Caco-2 (cell line): ENCODE measurements around the gene AGER. TPM values are rescaled to one million over a fixed set of nuclear protein-coding genes. Genes with fewer than 3 reads are reported as not detected.

Experiments
- BruUV-seq: library from RNA; stranded (reverse); fragments of 400-500 nt; replicated peaks from 2 replicates; lab custom pipeline; 2021; lab: Mats Ljungman, UMichigan
- CTCF ChIA-PET: fragments of 300-600 bp; sonication (Branson Sonifier 250); formaldehyde crosslinking; loops from one replicate; lab custom pipeline; 2022; ENCODE audit warnings: antibody characterized with exemption; lab: Charles Lee
- POLR2A ChIA-PET: fragments of 300-600 bp; sonication (Branson Sonifier 250); formaldehyde crosslinking; loops from one replicate; lab custom pipeline; 2022; ENCODE audit warnings: antibody characterized with exemption; lab: Charles Lee
- DNase-seq, 2 experiments: peaks; one replicate each; pipeline versions ENCODE4 v3.0.0 to v3.0.0-alpha.2; 2020 to 2022
- H3K27me3 ChIP-seq: replicated peaks from 2 replicates; pipeline ENCODE4 v1.6.0; 2011; ENCODE audit warnings: low read length; ENCODE audit not compliant: control insufficient read depth, insufficient read depth
- H3K36me3 ChIP-seq: 2 replicates; pipeline ENCODE4 v1.5.1; 2011; ENCODE audit warnings: low read length; ENCODE audit not compliant: control insufficient read depth, insufficient read depth
- H3K4me1 ChIP-seq: fragments of 250-450 bp; sonication (Bioruptor Pico); 2 replicates; pipeline ENCODE4 v1.5.1; 2020; ENCODE audit warnings: mild to moderate bottlenecking
- H3K4me3 ChIP-seq: 2 replicates; pipeline ENCODE4 v1.5.1; 2011; ENCODE audit warnings: low read depth, mild to moderate bottlenecking, control low read depth, low read length
- H3K9me3 ChIP-seq: fragments of 250-450 bp; sonication (Bioruptor Pico); 2 replicates; pipeline ENCODE4 v1.5.1; 2020; ENCODE audit warnings: mild to moderate bottlenecking, moderate library complexity
- H3K27ac Mint-ChIP-seq: one replicate; pipeline ENCODE4 v1.8.0; 2022; ENCODE audit warnings: mixed read lengths; ENCODE audit not compliant: unreplicated experiment
- H3K27me3 Mint-ChIP-seq: one replicate; pipeline ENCODE4 v1.8.0; 2022; ENCODE audit warnings: mixed read lengths; ENCODE audit not compliant: insufficient read depth, unreplicated experiment
- H3K36me3 Mint-ChIP-seq: one replicate; pipeline ENCODE4 v1.8.0; 2022; ENCODE audit warnings: mild to moderate bottlenecking, mixed read lengths; ENCODE audit not compliant: insufficient read depth, unreplicated experiment
- H3K4me1 Mint-ChIP-seq: one replicate; pipeline ENCODE4 v1.8.0; 2022; ENCODE audit warnings: low read depth, mixed read lengths; ENCODE audit not compliant: unreplicated experiment
- H3K4me3 Mint-ChIP-seq: one replicate; pipeline ENCODE4 v1.8.0; 2022; ENCODE audit warnings: mild to moderate bottlenecking, moderate library complexity, mixed read lengths; ENCODE audit not compliant: unreplicated experiment
- H3K9me3 Mint-ChIP-seq: one replicate; pipeline ENCODE4 v1.8.0; 2022; ENCODE audit warnings: mixed read lengths; ENCODE audit not compliant: unreplicated experiment
- intact Hi-C: fragments of 100-400 bp; cut with micrococcal nuclease; formaldehyde crosslinking; loops from one replicate; pipeline ENCODE4 v1.10.0; 2022; ENCODE audit not compliant: unreplicated experiment
- total RNA-seq: library from RNA; stranded (reverse); gene quantifications from 2 replicates; pipeline ENCODE4 v1.2.3, GENCODE V29; 2022
- TF ChIP-seq, protein P1 (sequence below), 2 experiments: fragments of 200-600 bp in 1 of 2; IDR thresholded peaks; 1 replicate in 1 of 2; 2 replicates in 1 of 2; pipeline versions ENCODE4 v1.5.1 to v1.8.0; 2011 to 2022; ENCODE audit warnings: antibody characterized with exemption in 1 of 2, control low read depth in 1 of 2, inconsistent platforms in 1 of 2, low read depth in 1 of 2, low read length in 1 of 2, mild to moderate bottlenecking in 1 of 2, moderate library complexity in 1 of 2; ENCODE audit not compliant: insufficient read depth in 1 of 2, severe bottlenecking in 1 of 2, unreplicated experiment in 1 of 2

AGER gene
- total RNA-seq, 1 experiment from 2014 or later, result 10.3 TPM

- TF ChIP-seq, protein P1, sequence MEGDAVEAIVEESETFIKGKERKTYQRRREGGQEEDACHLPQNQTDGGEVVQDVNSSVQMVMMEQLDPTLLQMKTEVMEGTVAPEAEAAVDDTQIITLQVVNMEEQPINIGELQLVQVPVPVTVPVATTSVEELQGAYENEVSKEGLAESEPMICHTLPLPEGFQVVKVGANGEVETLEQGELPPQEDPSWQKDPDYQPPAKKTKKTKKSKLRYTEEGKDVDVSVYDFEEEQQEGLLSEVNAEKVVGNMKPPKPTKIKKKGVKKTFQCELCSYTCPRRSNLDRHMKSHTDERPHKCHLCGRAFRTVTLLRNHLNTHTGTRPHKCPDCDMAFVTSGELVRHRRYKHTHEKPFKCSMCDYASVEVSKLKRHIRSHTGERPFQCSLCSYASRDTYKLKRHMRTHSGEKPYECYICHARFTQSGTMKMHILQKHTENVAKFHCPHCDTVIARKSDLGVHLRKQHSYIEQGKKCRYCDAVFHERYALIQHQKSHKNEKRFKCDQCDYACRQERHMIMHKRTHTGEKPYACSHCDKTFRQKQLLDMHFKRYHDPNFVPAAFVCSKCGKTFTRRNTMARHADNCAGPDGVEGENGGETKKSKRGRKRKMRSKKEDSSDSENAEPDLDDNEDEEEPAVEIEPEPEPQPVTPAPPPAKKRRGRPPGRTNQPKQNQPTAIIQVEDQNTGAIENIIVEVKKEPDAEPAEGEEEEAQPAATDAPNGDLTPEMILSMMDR (IDR thresholded peaks at IDR 0.05; ENCODE audit: insufficient read depth in 1 of 2, low read depth in 1 of 2, low read length in 1 of 2, severe bottlenecking in 1 of 2, unreplicated experiment in 1 of 2), result no peak
- Mint-ChIP-seq H3K27ac (peak within 1 kb of the TSS; percentile 94), H3K4me1 (peaks cover 46% of the 10 kb centered on the region), H3K36me3 (peaks cover 46% of the 10 kb centered on the region), H3K9me3 (no peaks in the 10 kb centered on the region), H3K27me3 (no peaks in the 10 kb centered on the region), H3K4me3 (peak within 1 kb of the TSS; percentile 81)
- CTCF ChIA-PET, result interaction anchor here (0.6 to 2.1 kb wide), 8 partner anchors 12 to 793 kb away, joined by 3 to 24 read pairs (median 4); partner anchors contain the start of genes GPSM3 and PBX2
- Histone ChIP-seq H3K36me3 (peaks cover 1% of the 10 kb centered on the region), H3K4me1 (peaks cover 15% of the 10 kb centered on the region), H3K27me3 (no peaks in the 10 kb centered on the region), H3K9me3 (no peaks in the 10 kb centered on the region), H3K4me3 (peak within 1 kb of the TSS; percentile 87)
- no TSS peak for BruUV-seq
- DNase-seq, result peak; percentile 97 to 99
- POLR2A ChIA-PET, result interaction anchor here (0.6 to 1.4 kb wide), 5 partner anchors 18 to 439 kb away, joined by 3 to 29 read pairs (median 3); partner anchors contain the start of gene FKBPL
- intact Hi-C loops, result loop anchor here (1.0 kb wide), 4 partner anchors 12 to 50 kb away; partner anchors contain the start of genes ATF6B, PBX2 and PPT2
Measured at GRCh38 chr6:32177788-32178546, 6.1 kb downstream of the AGER start, which contains the start of gene RNF5. TSS of gene RNF5 (plus strand) at chr6:32178405. CDS start at chr6:32178512, 107 bp downstream.

DNA sequence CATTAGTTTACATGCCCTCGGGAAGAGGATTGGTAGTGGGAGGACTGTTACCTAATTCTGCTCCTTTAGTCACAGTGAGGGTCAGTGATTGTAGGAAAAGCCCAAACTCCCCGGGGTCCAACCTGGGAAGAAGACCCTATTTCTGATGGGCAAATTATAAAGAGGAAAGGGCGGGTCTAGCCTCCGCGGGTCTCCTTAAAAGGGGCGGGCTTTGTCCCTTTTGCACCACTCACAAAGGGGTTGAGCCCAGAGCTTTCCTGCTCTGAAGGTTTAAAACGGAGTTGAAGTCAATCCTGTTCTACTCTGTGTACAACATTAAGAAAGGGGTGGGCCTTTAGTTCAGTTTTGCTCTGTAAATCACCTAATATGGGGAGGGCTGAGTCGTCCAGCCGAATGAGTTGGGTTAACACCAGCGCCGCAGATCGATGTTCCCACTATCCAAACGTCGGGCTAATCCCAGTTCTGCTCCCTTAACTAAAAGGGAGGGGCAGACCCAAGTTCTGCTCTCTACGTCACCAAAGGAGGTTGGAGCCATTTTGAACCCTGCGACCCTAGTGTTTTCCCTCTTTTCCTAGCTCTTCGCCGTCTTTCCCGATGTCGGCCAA lies 6.8 kb downstream of the AGER start:
- intact Hi-C loops, result loop anchor here (1.0 kb wide), 1 partner anchor 18 kb away; no protein-coding TSS in a partner anchor
- H3K27me3 Mint-ChIP-seq, result no peaks in the 10 kb centered on the region
- CTCF ChIA-PET, result interaction anchor here (0.6 to 2.1 kb wide), 7 partner anchors 13 to 794 kb away, joined by 3 to 24 read pairs (median 3); partner anchors contain the start of genes GPSM3 and PBX2
- H3K27me3 ChIP-seq, result no peaks in the 10 kb centered on the region
- no peaks in the 10 kb centered on the region for H3K9me3 ChIP-seq
- peak overlapping the region; percentile 87 for H3K4me3 ChIP-seq
- DNase-seq, result peak; percentile 64 to 68
- H3K4me1 Mint-ChIP-seq, result peaks cover 46% of the 10 kb centered on the region
- peak overlapping the region; percentile 94 for H3K27ac Mint-ChIP-seq
- peaks cover 22% of the 10 kb centered on the region for H3K4me1 ChIP-seq
- TF ChIP-seq, protein P1 (IDR thresholded peaks at IDR 0.05; ENCODE audit: insufficient read depth in 1 of 2, low read depth in 1 of 2, low read length in 1 of 2, severe bottlenecking in 1 of 2, unreplicated experiment in 1 of 2), result no peak
- H3K36me3 Mint-ChIP-seq, result peaks cover 42% of the 10 kb centered on the region
- no peaks in the 10 kb centered on the region for H3K9me3 Mint-ChIP-seq
- H3K36me3 ChIP-seq, result peaks cover 1% of the 10 kb centered on the region
- POLR2A ChIA-PET, result interaction anchor here (0.6 to 1.4 kb wide), 5 partner anchors 13 to 363 kb away, joined by 3 to 29 read pairs (median 3); partner anchors contain the start of genes FKBPL and PBX2
- H3K4me3 Mint-ChIP-seq, result peak overlapping the region; percentile 81
- TSS peak; percentile 58 for BruUV-seq
